ENCODE measurements around the gene RASAL2.

Gene RASAL2

DNA sequence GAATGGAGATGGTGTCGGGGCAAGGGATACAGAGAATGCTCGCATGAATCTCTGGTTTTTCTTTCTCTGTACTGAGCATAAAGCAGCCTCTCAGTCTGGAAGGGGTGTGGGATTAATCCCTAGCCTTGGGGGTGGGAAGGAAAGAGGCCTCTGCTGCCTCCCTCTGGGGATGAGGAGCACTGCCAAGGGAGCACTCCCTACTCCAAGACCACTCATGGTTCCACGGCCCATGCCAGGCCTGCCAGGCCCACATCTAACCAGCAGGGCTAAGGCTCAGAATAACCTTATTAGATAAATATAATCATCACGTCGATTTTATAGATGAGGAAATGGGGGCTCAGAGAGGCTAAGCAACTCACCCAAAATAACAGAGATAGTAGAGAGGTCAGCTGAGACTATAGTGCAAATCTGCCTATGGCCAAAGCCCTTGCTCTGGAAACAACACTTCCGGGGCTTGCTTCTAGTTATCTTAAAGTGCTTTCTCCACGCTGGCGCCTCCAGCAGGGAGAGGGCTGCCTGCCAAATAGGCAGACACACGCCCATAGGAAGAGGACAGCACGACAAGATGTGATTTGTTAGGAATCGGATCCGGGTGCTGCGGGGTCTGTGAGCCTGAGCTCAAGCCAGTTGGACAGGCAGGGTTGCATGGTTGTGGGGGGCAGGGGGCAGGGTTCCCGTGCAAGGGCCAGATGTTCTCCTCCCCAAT, 419.5 kb downstream of the RASAL2 start:
- DNase-seq (ENCODE audit: low spot score), result no peak

DNA sequence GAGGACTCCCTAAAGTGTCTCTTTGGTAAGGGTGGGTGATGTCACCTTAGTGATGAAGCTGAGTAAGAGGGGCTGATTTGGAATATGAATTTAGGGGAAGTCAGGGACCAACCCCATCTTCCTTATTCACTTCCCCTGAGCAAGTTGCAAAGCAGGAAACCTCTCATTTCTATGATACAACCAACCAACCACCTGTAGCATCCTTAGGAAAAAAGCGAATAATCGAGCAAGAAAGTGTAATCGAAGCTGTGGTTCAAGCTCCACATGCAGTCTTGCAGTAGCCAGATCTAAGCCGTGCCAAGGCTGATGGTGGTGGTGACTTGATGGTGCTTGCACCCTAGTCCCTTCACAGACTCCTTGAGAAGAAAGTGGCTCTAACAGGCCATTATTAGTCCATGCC, 422.2 kb downstream of the RASAL2 start:
- DNase-seq (ENCODE audit: low spot score), result no peak

DNA sequence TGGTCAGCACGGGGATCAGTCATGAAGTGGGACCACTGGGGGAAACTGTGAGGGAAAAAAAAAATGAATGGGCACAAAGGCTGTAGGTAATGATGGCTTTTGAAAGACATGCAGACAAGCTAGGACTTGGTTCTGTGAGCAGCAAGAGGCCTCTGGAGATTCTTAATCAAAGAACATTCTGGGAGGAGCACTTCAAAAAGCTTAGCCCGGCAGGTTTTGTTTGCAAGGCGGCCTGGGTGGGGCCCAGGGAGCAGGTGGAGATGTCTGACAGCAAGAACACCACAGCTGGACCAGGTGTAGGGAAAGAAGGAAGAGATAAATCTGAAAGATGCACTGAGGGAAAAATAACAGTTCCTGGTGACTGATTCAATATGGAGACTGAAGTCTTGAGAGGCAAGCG, 425.0 kb downstream of the RASAL2 start:
- DNase-seq (ENCODE audit: low spot score), result no peak

DNA sequence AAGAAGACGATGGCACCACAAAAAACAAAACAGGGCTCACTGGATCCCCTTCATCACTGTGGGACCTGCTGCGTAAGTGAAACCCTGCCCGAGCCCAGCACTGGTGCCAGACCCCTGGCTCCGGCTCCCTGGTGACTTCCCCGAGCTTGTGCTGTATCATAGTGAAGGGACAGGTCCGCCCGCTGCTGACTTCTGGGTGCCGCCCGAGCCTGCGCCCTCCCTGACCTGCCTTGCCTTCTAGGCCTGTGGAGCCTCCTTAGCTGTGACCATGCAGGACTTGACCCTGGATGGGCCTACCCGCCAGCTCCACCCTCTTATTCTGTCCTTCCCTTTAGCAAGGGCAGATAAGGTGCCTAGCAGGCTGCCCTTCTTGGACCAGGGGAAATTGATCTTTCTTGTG, 426.9 kb downstream of the RASAL2 start:
- no peak for DNase-seq (ENCODE audit: low spot score)

DNA sequence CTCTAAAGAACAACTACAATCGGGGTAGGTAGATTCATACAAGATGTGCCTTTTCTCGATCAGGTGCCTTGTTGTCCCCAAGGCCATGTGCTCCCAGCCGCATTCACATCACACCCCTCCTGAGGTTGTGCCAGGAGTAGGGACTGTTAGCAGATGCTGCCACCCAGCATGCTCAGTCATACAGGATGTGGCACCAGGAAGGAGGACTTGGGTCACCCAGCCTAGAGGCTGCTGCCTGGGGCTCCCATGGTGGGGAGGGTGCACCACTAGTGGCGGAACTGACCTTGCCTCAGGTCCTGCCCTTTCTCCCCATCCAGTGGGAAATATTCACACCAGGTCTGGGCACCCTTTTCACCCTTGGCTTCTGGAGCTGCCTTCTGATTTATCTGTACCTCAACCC, 427.3 kb downstream of the RASAL2 start:
- no peak for DNase-seq (ENCODE audit: low spot score)

DNA sequence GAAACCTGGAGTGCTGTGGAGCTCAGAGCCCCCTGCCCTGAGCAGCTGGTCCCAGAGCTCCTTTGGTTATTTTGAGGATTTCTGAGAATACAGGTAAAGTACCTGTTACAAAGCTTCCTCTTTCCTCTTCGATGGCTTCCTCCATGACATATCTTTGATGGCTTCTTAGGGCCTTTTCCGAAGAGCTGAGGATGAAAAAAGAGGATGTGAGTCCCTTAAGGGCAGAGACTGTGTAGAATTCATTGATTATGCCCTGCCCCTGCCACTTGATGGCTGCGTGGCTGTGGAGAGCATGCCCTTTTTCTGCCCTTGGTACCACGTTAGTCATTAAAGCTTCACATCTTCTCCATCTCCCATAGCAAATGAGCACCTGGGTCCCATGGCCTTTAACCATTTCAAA, 433.2 kb downstream of the RASAL2 start:
- DNase-seq (ENCODE audit: low spot score), result no peak

DNA sequence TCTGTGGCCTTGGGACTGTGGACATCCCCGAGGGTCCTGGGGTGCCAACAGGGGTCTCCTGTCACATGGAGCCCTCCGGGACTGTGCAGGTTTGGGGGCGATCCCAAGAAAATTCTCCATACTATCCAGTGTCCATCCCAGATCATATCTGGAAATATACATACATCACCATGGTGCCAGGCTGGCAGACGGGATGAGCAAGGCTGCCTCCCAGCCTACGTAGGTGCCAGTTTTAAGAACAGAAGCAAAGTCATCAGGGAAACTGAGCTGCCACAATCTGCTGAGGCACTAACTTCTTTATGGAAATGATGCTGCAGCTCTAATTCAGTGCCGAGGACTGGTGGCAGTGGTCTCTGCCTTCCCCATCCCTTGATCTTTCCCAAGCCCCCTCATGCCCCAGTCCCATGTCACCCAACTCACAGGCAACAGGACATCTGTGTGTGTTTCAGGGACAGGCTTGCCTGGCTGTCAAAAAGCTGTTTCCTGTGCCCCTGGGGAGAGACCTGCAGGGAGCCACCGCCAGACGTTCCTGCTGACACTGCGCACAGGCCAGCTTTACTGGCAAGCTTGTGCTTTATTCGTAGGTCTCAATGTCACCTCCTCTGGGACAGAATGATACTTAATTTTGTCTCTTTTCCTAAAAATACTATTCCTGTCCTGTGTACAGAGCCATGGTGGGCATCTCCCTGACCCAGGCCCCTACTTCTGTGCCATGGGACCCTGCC, 434.5 kb downstream of the RASAL2 start:
- no peak for DNase-seq (ENCODE audit: low spot score)

DNA sequence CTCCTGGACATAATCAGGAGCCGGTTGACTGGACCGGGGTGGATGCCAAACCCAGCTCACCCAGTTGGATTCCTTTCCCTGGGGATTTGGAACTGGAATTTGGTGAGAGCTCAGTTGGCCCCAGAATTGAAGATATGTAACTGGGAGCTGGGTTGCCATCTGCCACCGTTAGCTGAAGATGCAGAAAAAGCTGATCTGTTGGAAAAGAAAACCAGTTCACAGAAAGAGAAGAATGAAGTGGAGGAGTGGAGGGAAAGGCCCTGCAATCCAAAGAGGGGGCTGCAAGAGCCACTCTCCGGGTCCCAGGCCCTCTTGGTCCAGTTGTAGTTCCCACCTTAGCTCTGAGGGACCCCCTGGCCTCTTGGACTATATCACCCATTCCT, 435.0 kb downstream of the RASAL2 start:
- no peak for DNase-seq (ENCODE audit: low spot score)

DNA sequence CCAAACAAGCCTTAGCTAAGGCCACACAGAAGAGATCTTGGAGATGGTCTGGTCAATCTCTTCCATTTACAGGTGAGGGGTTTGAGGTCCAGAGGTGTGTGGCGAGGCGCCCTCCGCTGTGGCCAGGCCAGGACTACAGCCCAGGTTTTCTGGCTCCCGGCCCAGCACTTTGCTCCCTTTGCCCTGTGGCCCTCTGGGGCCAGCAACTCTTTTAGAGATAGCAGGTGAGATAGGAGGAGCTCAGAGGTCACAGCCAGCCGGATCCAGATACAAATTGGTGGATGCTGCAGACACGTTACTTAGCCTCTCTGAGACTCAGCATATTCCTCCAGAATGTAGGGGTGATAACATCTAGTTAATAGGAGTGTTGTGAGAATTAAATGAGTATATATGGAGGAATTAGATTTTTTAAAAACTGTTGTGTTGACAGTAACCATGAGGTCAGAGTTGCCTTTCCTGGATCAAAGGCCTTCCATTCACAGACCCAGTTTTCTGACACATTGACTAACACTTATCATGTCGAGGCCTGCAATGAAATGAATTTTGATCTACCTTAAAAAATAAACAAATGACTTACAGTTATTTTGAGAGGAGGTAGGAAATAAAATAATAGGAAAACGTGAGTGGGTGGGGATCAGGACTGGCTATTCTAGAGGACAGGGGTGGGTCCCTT, 435.6 kb downstream of the RASAL2 start:
- DNase-seq (ENCODE audit: low spot score), result no peak

DNA sequence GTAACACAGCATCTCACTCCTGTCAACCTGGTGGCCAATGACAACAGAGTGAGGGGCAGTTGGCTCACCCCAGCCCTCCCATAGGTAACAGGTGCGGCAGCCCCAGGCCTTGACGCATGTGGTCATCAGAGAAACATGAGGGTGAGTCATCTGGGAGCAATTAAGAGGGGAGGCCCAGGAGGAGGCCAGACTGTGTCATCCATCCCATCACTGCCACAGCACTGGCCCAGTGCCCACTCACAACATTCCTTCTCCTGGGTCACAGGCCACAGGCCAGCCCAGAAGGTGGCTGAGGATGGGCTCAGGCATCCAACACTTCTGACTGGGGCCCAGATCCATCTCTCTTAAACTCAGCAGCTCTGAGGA, 436.1 kb downstream of the RASAL2 start:
- DNase-seq (ENCODE audit: low spot score), result peak; percentile 83

DNA sequence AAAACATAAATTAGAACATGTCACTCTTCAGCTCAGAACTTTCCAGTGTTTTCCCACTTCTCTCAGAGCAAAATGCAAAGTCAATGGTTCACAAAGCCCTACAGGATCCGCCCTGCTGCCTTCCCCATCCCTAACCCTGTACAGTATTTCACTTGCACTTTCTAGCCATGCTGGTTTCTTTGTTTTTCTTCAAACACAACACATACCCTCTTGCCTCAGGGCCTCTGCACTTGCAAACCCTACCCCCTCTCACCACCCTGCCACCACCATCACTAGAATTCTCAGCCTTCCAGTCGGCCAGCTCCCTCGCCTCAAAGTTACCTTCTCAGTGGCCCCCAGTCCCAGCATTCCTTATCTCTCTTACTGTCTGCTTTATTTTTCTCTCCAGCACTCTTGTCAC, 436.6 kb downstream of the RASAL2 start:
- DNase-seq (ENCODE audit: low spot score), result no peak

DNA sequence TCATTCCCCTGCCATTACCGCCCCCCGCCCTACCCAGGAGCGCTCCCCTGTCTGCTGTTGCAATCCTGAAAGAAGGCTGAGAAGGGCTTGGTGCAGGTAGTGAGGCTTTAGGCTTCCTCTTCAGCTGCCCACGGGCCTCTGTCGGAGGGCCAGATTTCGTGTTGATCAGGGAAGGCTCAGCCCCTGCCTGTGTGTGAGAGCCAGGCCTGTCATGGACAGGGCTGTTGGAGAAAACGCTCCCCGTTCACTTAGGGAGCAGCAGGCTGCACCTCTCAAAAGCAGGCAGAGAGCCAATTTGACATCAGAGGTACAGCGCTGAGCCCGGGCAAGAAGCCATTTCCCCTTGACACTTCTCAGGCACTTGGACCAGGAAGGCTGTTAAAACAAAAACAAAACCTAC, 438.0 kb downstream of the RASAL2 start:
- no peak for DNase-seq (ENCODE audit: low spot score)

DNA sequence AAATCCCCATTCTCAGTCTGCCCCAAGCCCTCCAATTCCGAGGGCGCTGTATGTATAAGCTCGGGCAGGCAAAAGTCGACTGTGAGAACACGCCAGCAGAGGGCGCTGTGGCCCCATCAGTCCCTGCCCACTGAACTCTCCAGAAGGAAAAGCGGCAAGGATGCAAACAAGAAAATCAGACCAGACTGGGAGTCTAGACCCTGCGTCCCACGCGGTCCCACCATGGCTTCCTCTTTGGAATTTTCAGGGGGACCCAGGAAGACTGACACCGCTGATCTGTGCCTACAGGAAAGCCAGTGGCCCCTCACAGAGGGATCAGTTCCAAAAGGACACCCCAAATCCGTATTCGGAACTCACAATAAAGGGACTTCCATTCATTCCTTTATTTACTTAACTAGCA, 438.5 kb downstream of the RASAL2 start:
- peak; percentile 85 for DNase-seq (ENCODE audit: low spot score)

DNA sequence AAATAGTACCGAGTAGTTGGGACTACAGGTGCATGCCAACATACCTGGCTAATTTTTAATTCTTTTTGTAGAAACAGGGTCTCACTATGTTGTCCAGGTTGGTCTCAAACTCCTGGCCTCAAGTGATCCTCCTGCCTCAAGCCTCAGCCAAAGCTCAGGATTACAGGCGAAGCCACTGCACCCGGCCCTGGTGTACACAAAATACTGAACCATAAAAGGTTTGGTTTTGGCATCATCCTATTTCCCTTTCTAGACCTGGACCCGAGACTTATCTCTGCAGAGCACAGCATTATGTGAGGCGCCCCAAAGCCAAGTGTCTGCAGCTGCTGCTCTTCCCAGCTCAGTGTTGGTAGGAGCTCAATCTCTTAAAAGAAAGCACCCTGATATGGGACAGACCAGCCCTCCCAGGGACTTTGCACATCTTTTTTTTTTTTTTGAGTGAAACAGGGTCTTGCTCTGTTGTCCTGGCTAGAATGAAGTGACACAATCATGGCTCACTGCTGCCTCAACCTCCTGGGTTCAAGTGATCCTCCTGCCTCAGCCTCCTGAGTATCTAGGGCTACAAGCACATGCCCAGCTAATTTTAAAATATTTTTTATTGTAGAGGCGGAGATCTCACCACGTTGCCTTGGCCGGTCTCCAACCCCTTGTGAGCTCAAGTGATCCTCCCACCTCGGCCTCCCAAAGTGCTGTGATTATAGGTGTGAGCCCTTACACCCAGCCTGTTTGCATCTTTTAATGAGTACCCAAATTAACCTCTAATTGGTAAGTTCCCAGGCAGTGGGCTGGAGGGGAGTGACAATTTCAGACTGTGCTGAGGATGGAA, 439.4 kb downstream of the RASAL2 start:
- DNase-seq (ENCODE audit: low spot score), result no peak

Data from hepatic stellate cell (primary cell).